HG02943 (cell line): Measurements from ENCODE around the gene DNAJB11.
"Not testable (repeated sequence)": the region's sequence is repeated elsewhere in the genome, so short reads cannot be mapped to it uniquely, and the experiment has no call there.

Source experiments
- ATAC-seq: cut with Tn5 transposase; IDR thresholded peaks from one replicate; pipeline ENCODE4 v1.9.1; 2021; ENCODE audit warnings: mild to moderate bottlenecking, low read depth, moderate library complexity; ENCODE audit not compliant: unreplicated experiment

DNAJB11 gene

DNA sequence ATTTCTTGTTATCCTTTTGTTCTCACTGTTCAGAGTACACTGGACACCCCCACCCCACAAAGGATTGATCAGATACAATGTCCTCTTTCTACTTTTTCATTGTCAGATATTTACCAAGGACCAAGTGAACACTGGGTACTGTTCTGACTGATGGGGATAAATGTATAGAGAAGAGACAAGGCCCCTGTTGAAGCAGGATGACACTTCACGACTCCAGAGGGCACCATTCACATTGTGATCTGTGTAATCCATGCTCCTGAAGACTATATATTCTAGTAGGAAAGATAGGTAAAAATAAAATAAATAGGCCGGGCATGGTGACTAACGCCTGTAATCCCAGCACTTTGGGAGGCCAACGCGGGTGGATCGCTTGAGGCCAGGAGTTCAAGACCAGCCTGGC, 19.1 kb upstream of the DNAJB11 start:
- ATAC-seq: no peak

DNA sequence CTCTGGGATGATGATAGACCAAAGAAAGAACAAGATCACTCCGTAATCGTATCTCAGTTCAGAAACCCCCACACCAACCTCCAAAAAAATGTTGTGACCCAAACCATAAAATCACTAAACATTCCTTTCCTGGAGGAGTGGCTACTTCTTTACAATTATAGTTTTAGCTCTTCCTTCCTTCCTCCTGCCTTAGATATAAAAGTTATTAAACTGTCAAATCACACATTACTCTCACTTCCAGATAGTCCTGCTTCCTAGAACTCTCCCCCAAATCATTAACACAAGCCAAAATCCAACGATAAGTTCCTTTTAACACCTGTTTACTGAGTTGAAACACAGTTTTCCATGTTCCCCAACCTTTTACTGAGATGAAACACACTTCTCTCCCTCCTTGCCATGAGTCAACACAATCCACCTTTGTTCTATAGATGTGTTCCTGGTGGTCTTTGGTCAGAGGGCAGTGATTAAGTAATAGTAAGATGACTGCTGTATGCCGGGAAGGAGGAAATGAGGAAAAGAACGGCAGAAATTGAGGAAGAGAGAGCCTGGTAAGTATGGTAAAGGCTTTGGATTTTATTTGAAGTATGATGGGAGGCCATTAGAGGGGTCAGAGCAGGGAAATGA, 18.0 kb upstream of the DNAJB11 start:
- no peak for ATAC-seq

DNA sequence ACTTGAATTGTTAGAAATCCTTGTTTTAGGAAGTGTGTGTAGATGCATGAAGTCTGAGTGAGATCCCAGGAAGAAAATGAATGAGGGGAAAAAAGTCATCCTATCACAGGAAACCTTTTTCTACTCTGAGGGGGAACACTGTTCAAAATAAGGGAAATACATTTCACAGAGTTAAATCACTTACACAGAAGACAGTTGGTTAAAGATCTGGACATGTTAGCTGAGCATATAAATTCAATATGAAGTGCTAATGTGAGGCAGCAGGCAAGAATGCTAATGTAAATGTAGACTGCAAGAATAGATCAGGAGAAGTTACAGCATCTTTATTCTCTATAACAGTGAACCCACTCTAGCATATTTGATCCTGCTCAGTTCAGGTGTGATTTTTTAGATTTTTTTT, 5.9 kb upstream of the DNAJB11 start:
- ATAC-seq: no peak

DNA sequence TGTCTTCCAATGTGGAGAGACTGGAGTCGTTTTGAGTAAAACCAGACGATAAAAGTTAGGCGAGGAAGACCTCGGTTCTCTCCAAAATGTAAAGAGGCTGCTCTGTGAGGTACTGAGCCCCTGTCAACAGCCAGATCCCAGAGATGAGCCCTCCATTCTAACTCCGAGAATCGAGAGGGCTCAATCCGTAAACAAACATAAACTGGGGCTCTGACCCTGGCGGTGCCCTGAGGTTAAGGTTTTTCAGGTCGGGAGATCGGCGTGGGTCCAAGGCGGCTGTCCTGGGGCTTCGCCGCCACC, 3.8 kb upstream of the DNAJB11 start:
- ATAC-seq: no peak

DNA sequence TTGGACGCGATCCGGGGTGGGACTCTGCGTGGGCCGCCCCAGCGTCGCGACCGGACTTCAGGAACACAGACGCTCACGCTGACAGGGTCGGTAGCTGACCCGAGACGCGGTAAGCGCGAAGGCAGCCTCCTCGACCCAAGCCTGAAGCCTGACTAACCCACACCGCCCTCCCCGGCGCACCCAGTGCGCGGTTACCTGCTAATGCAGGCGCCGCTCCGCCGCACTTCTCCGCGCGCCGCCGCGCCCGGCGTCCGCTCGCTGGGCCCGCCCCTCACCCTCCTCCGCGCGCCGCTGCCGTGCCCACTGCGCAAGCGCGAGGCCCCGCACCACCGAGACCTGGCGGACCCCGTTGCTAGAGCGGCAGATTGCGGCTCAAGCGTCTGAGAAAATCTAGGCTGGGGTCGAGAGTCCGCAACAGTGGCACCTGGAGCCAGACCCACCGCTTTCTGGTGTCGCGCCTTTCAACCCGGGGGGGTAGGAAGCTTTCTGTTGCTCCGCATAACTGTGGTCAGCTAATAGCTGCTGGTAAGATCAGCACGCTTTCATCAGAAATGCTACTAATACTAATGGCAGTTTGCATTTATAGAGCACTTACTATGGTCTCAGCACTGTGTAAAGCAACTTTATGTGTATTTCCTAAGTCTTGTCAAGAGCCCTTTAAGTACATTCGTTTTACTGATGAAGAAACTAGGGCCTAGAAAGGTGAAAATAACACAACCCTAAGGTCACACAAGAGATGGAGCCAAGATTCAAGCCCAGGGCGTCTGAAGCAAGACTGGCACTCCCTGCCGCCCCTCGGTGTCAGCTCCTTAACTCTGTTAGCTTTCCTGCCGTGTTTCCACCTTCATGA, 3.2 kb upstream of the DNAJB11 start, which contains the start of gene TBCCD1:
Gene TBCCD1 (minus strand): TSS at position 268 of the 850 bp plus-strand sequence. CDS start 3,010 bp downstream, outside the sequence.
- ATAC-seq: peak; percentile 41

DNA sequence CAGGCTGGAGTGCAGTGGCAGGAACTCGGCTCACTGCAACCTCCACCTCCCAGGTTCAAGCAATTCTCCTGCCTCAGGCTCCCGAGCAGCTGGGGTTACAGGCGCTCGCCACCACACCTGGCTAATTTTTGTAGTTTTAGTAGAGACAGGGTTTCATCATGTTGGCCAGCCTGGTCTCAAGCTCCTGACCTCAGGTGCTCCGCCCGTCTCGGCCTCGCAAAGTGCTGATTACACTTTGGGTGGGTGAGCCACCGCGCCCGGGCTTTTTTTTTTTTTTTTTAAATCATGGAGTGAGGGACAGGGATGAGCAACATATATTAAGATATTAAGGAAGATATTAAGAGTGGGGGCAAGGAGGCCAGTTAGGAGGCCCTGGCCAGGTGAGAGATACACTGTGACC, 1.2 kb upstream of the DNAJB11 start:
- ATAC-seq: not testable (repeated sequence)

DNA sequence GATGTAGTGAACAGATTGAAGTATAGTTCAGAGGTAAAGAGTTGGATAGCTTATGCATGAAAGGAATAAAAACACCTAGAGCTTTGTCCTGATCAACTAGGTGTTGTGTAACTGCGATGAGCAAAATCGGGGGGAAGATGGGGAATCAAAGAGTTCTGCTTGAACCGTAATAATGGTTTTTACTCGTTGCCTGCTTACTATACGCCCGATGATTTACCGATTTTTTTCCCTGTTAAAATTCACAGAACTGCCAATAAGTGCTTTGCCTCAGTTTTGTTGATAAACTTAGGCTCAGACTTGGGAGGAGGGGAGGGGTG, 783 bp upstream of the DNAJB11 start:
- ATAC-seq: no peak

DNA sequence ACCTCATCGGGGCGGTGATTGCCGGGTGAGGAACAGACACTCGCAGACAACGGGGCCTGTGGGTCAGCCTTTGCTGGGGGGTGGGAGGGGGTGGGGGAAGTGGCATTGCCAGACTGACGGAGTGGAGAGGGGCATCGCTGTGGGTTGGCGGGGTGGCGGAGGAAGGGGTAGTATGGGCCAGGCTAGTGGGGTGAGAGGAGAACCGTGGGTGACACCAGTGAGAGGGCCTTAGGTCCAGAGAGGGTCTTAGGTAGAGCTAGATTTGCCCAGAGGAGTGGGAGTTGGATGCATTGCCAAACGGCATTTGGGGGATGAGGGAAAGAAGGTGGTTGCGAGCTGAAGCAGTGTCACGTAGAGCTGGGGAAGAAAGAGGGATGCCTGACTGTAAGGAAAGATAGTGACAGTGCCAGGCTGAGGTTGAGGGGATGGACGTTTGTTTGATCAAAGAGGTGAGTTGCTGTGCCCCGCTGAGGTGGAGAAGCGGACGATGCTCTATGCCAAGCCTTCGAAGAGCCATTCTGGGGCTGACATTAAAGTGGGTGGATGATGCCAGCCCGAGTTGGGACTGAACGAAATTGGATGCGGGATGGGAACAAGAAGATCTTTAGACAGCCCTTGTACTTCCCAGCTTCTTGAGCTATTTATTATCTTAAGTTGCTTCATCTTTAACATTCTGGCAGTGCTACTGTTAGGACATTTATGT, 572 bp downstream of the DNAJB11 start:
- no peak for ATAC-seq

DNA sequence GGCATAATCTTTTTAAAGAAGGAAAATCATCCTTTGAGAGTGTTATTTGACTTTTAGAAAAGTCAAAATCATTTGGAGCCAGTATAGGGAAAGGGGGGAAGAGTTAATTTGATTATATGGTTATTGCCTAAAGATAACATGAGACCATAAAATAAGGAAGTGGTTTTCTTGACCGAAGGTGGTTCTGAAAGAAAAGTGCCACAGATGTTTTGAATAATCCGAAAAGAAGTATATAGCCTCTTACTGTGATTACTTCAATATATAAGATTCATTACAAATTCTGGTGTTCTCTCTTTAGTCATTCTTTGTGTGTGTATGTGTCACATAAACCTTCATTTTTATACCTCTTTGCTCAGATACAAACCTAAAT, 1.1 kb downstream of the DNAJB11 start:
- no peak for ATAC-seq

DNA sequence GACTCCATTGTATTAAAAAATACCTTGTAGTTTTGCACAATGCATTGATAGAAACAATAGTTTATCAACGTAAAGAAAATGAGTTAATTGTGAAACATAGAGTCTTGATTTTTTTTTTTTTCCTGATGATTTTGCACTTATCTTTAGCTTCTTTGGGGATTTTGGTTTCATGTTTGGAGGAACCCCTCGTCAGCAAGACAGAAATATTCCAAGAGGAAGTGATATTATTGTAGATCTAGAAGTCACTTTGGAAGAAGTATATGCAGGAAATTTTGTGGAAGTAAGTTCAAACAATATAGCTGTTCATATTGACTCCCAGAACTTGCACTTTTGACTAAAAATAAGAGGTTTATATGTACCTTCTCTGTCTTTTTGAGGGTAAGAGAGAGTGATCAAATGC, 7.0 kb downstream of the DNAJB11 start:
- ATAC-seq: no peak

DNA sequence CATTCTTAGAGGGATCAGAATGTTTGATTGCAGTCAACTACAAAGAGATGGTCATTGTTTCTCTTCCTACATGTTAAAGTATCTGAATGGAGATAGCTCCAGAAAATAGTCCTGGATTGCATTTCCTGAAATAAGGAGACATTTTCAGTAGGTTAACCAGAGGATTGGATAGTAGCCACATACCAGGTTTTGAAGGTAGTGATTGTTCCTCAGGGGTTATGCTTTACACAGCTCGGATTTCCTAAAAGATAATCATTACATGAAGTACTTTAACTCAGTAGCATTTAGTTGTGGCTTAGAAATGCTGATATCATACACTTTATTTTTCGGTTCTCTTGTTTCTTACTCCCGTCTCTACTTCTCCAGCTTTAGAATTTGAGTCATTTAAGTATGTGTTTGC, 10.3 kb downstream of the DNAJB11 start:
- no peak for ATAC-seq

DNA sequence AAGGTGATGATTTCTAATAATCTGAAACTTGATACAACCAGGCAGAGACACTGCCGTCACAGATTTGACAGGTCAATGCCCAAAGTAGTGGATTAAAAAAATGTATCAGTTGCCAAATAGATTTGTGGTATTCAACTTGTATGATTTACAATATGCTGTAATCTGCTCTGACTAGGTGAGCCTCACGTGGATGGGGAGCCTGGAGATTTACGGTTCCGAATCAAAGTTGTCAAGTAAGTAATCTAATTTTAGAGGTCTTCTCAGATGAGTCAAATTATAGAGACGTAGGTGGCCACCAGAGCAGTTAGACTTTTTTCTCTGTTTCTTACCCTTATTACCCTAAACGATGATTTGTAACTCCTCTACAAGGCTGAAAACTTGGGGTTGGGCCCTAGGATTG, 12.0 kb downstream of the DNAJB11 start:
- no peak for ATAC-seq

DNA sequence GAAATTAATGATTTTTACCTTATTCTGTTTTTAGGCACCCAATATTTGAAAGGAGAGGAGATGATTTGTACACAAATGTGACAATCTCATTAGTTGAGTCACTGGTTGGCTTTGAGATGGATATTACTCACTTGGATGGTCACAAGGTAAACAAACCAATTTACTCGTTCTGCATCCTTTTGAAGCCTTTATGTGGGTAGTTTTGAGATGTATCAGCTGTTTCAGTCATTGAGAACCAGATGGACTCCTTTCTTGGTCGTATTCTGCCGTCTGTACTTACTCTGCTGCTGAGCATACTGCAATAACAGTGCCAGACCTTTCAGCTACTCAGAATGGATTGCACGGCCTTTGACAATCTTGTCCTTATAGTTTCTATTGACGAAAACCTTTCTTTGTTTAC, 13.3 kb downstream of the DNAJB11 start:
- no peak for ATAC-seq

DNA sequence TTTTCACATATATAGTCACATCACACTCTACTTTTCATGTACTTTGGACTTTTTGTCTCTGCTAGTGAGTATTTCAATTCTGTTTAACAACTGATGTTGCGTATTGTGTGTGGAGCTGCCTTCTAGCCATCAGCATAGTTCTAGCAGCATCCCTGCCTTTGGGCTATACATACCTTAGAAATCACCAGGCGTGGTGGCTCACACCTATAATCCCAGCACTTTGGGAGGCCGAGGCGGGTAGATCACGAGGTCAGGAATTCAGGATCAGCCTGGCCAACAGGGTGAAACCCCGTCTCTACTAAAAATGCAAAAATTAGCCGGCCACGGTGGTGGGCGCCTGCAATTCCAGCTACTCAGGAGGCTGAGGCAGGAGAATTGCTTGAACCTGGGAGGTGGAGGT, 15.7 kb downstream of the DNAJB11 start:
- ATAC-seq: not testable (repeated sequence)

DNA sequence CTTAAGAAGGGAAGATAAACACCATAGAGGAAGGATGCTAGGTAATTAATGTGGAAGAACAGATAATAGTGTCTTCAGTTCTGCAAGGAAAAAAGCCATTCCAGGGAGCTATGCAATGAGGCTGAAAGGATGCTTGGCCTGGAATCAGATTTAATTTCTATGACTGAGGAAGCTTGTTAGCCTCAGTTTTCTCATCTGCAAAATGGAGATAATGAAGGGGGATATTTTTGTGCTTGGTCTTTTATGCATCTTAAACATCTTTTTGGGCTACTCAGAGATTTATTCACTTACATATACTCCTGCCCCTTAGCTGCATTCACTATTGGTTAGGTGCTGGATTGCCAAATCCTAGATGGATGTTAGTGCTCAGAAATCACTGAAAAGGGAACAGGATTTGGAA, 16.7 kb downstream of the DNAJB11 start:
- no peak for ATAC-seq

DNA sequence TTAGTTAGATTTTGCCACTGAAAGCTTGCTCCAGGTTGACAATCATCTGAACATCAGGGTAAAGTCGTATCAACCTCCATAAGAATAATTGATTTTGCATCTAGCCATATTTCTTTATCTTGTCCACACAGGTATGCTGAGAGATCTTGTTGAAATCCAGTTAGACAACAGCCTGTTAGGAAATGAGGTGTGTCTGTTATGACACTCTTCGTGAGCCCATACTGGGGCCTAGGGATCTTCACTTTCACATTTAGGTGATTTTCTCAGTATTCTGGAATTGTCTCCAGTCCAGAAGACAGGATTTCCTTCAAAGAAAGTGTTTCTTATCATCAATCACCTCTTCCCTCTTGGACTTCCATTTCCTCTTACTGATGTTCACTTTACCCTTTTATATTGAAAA, 18.1 kb downstream of the DNAJB11 start:
- no peak for ATAC-seq

DNA sequence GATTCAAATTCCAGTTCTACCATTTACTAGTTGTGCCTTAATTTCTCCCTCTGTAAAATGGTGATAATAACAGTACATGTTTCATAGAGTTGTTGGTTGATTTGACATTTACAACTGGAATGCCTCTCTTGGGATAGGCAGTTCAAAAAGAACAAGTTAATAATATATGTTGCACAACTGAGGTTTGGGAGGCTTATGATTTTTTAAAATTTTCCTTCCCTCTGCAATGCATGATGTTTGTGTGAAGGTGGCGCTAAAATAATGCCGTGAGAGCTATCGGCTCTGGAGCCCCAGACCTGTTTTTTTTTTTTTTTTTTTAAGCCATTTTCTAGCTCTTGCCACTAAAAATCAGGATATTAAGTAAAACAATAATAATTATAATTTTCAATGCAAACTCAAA, 18.6 kb downstream of the DNAJB11 start:
- no peak for ATAC-seq

DNA sequence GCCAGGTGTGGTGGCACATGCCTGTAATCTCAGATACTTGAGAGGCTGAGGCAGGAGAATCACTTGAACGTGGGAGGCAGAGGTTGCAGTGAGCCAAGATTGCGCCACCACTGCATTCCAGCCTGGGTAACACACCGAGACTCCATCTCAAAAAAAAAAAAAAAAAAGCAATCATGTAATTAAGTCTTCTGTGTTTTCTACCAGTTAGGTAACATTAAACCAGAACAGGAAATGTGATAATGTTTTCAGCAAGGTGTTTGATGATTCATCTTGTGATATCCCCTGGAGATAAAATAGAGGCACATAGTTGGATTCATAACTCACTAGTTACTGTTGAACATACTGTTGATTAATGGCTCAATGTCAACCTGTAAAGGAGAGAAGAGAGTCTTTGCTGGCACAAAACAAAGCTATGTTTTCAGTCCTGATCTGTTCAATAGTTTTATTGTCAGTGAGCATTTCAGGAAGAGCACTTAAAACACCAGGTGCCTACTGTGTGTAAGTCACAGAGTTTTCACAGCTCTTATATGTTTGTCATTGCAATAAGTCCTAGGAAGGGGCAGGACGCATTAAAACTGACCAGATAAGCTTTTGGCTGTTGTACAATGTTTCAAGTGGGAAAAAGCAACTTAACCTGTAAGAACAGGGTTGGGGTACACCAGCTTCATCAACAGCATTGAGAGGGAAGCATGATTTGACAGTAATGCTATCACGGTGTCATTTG, 19.5 kb downstream of the DNAJB11 start:
- ATAC-seq: no peak

DNA sequence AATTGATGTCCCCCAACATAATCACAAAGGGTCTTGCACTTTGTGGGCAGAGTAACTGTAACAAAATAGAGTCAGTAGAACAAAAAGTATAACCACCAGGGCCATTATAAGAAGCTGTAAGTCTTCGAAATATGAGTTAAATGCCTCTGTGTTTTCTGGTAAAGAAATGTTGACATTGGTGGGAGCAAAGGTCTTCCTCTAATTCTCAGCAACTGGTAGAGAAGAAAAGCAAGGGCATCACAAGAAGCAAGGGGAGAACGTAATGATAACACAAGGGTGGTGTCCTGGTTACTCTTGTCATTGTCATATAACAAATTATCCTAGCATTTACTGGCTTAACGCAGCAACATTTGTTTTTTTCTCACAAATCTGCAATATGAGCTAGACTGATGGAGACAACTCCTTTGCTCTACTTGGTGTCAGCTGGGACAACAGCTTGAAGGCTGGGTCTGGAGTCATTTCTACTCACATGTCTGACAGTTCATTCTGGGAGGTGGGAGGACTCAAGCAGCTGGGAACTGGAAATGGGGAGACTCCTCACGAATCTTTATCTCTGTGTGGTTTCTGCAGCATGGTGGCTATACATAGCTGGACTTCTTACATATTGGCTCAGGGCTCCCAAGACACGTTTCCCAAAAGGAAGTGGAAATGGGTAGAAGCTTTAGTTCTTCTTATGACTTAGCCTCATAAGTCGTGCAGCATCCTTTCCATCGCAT, 20.2 kb downstream of the DNAJB11 start:
- ATAC-seq: no peak

DNA sequence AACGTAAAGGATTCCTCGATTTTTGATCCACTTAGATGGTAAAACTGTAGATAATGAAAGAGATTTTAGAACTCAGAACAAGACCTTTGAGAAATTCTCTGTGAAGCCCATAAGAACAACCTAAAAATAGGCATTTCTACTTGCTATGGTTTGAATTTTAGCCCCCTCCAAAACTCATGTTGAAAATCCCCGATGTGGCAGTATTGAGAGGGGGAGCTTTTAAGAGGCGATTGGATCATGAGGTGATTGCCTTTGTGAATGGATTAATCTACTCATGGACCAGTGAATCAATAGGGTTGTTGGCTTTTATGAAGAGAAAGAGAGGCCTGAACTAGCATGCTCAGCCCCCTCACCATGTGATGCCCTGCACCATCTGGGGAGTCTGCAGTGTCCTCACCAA, 22.2 kb downstream of the DNAJB11 start:
- no peak for ATAC-seq

DNA sequence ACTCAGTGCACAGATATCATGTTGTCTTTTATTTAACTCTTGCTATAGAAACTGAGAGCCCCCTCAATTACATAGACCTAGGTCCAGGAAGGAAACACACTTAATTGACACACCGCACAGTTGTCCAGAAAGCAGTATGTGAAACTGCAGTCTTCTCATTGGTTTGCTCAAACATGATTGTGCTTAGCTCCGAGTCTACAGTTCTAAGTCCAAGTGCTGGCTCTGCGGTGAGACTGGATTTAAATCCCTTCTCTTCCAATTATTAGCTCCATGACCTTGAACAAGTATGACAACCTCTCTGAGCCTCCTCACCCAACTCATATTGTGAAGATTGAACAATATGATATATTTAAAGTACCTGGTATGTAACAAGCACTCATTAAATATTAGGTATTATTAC, 23.3 kb downstream of the DNAJB11 start:
- no peak for ATAC-seq
